GM23248 (cell line): ENCODE measurements around the gene TEX261. TPM values are rescaled to one million over a fixed set of nuclear protein-coding genes. Genes with fewer than 3 reads are reported as not detected.

Experiments
- DNase-seq: peaks from one replicate; pipeline ENCODE4 v3.0.0-alpha.2; 2015
- H2AFZ ChIP-seq: fragments of 200-600 bp; sonication (generic); 2 replicates; pipeline ENCODE4 v1.6.1; 2016; ENCODE audit warnings: antibody characterized with exemption
- H3F3A ChIP-seq: fragments of 200-600 bp; sonication (generic); 2 replicates; pipeline ENCODE4 v1.6.1; 2016; ENCODE audit warnings: mild to moderate bottlenecking, antibody characterized with exemption, mixed run types; ENCODE audit not compliant: insufficient read depth
- H3K27ac ChIP-seq: fragments of 200-600 bp; sonication (generic); 2 replicates; pipeline ENCODE4 v1.5.1; 2016; ENCODE audit warnings: mild to moderate bottlenecking
- H3K27me3 ChIP-seq: fragments of 200-600 bp; sonication (generic); replicated peaks from 2 replicates; pipeline ENCODE4 v1.6.1; 2016; ENCODE audit warnings: mild to moderate bottlenecking; ENCODE audit not compliant: insufficient read depth
- H3K36me3 ChIP-seq: fragments of 200-600 bp; sonication (generic); 2 replicates; pipeline ENCODE4 v1.6.1; 2016; ENCODE audit warnings: low read depth, mild to moderate bottlenecking
- H3K4me1 ChIP-seq: fragments of 200-600 bp; sonication (generic); 2 replicates; pipeline ENCODE4 v1.6.1; 2016; ENCODE audit warnings: mild to moderate bottlenecking; ENCODE audit not compliant: insufficient read depth
- H3K4me2 ChIP-seq: fragments of 200-600 bp; sonication (generic); one replicate; pipeline ENCODE4 v1.6.1; 2016; ENCODE audit warnings: mild to moderate bottlenecking; ENCODE audit not compliant: unreplicated experiment
- H3K4me3 ChIP-seq: fragments of 200-600 bp; sonication (generic); 2 replicates; pipeline ENCODE4 v1.5.1; 2016; ENCODE audit warnings: mild to moderate bottlenecking
- H3K79me2 ChIP-seq: fragments of 200-600 bp; sonication (generic); 2 replicates; pipeline ENCODE4 v1.6.1; 2016; ENCODE audit warnings: mild to moderate bottlenecking; ENCODE audit not compliant: insufficient read depth
- H3K9ac ChIP-seq: fragments of 200-600 bp; sonication (generic); 2 replicates; pipeline ENCODE4 v1.6.1; 2016; ENCODE audit warnings: mild to moderate bottlenecking
- H3K9me2 ChIP-seq: fragments of 200-600 bp; sonication (generic); 2 replicates; pipeline ENCODE4 v1.6.1; 2016; ENCODE audit warnings: mixed run types, mild to moderate bottlenecking, moderate library complexity; ENCODE audit not compliant: insufficient read depth
- H3K9me3 ChIP-seq: fragments of 200-600 bp; sonication (generic); one replicate; pipeline ENCODE4 v1.6.1; 2017; ENCODE audit warnings: low read depth
- H4K20me1 ChIP-seq: fragments of 200-600 bp; sonication (generic); 2 replicates; pipeline ENCODE4 v1.6.0; 2016; ENCODE audit not compliant: insufficient read depth
- EZH2 ChIP-seq: fragments of 200-600 bp; sonication (generic); IDR thresholded peaks from 2 replicates; pipeline ENCODE4 v1.6.1; 2018; ENCODE audit warnings: antibody characterized with exemption, mild to moderate bottlenecking; ENCODE audit not compliant: insufficient read depth, poor library complexity, severe bottlenecking
- EZH2phosphoT487 ChIP-seq: fragments of 200-600 bp; sonication (generic); IDR thresholded peaks from 2 replicates; pipeline ENCODE4 v1.6.1; 2018; ENCODE audit warnings: antibody characterized with exemption, moderate library complexity, mild to moderate bottlenecking, low read depth; ENCODE audit not compliant: insufficient read depth
- WGBS, 2 experiments: methylation state at CpG; one replicate each; pipeline ENCODE4 v1.1.6; 2015 to 2017; ENCODE audit warnings: low lambda C conversion rate in 2 of 2, low coverage in 1 of 2; ENCODE audit errors: missing lambda C conversion rate in 2 of 2; 5-methylcytosine and 5-hydroxymethylcytosine counted together
- in situ Hi-C: fragments of 300-500 bp; cut with MboI; formaldehyde crosslinking; loops from 2 replicates; pipeline ENCODE4 v1.15.0; 2020
- polyA plus RNA-seq: library from polyadenylated mRNA; unstranded; fragments of >200 nt; fragmentation: Nextera tagmentation; extraction: Ambion mirVana; gene quantifications from 2 replicates; pipeline ENCODE4 v1.2.1, GENCODE V29; 2016
- total RNA-seq: library from RNA; depleted of rRNA; stranded (reverse); fragments of >200 nt; shearing (Covaris generic); gene quantifications from 2 replicates; pipeline ENCODE4 v1.2.3, GENCODE V29; 2014

TEX261 gene
- total and polyA plus RNA-seq, 2 experiments from 2014 or later, result 54.1 to 64.1 TPM

- Histone ChIP-seq H3K79me2 (no peaks in the 10 kb centered on the region), H3K4me2 (no peak overlapping the region), H3K27me3 (peaks cover 21% of the 10 kb centered on the region; the same call in 1 of the 2 replicates), H2AFZ (no peak overlapping the region), H3K9ac (no peak overlapping the region), H3K9me2 (no peaks in the 10 kb centered on the region), H3K36me3 (no peaks in the 10 kb centered on the region), H3F3A (no peaks in the 10 kb centered on the region), H3K4me1 (no peaks in the 10 kb centered on the region), H3K9me3 (no peaks in the 10 kb centered on the region), H4K20me1 (no peaks in the 10 kb centered on the region), H3K27ac (no peak overlapping the region), H3K4me3 (no peak overlapping the region)
- DNase-seq, result no peak
- in situ Hi-C loops, result loop anchor here (25.0 kb wide), 1 partner anchor 650 kb away; the partner anchor contains the start of gene FAM136A
- TF ChIP-seq EZH2phosphoT487 (no peak), EZH2 (no peak)
- 47 to 52% methylated on average over 11 to 12 of the region's 12 CpGs for WGBS, 2 experiments
Measured at GRCh38 chr2:70962211-70962884, 32.3 kb downstream of the TEX261 start.

GRCh38 chr2:70961648-70961994 is 33.1 kb downstream of the TEX261 start:
- no peaks in the 10 kb centered on the region for H3K79me2 ChIP-seq
- no peaks in the 10 kb centered on the region for H3F3A ChIP-seq
- no peak for DNase-seq
- no peak overlapping the region for H3K4me3 ChIP-seq
- no peak overlapping the region for H2AFZ ChIP-seq
- no peak overlapping the region for H3K9ac ChIP-seq
- no peaks in the 10 kb centered on the region for H3K4me1 ChIP-seq
- no peaks in the 10 kb centered on the region for H4K20me1 ChIP-seq
- in situ Hi-C loops, result loop anchor here (25.0 kb wide), 1 partner anchor 649 kb away; the partner anchor contains the start of gene FAM136A
- WGBS, 2 experiments, result 45 to 51% methylated on average over 4 of the region's 4 CpGs
- no peak overlapping the region for H3K4me2 ChIP-seq
- TF ChIP-seq EZH2 (no peak), EZH2phosphoT487 (no peak)
- H3K27ac ChIP-seq, result no peak overlapping the region
- H3K27me3 ChIP-seq, result peaks cover 23% of the 10 kb centered on the region; the same call in 1 of the 2 replicates
- no peaks in the 10 kb centered on the region for H3K9me2 ChIP-seq
- no peaks in the 10 kb centered on the region for H3K9me3 ChIP-seq
- no peaks in the 10 kb centered on the region for H3K36me3 ChIP-seq

GRCh38 chr2:70960833-70961647 is 33.6 kb downstream of the TEX261 start:
- no peaks in the 10 kb centered on the region for H3K79me2 ChIP-seq
- H2AFZ ChIP-seq, result no peak overlapping the region
- no peak overlapping the region for H3K4me3 ChIP-seq
- DNase-seq, result no peak
- H3K9me3 ChIP-seq, result no peaks in the 10 kb centered on the region
- no peaks in the 10 kb centered on the region for H3K9me2 ChIP-seq
- H3K27me3 ChIP-seq, result peaks cover 29% of the 10 kb centered on the region; the same call in 1 of the 2 replicates
- no peak overlapping the region for H3K27ac ChIP-seq
- no peaks in the 10 kb centered on the region for H4K20me1 ChIP-seq
- H3K4me2 ChIP-seq, result no peak overlapping the region
- H3F3A ChIP-seq, result no peaks in the 10 kb centered on the region
- H3K9ac ChIP-seq, result no peak overlapping the region
- no peaks in the 10 kb centered on the region for H3K4me1 ChIP-seq
- H3K36me3 ChIP-seq, result no peaks in the 10 kb centered on the region
- in situ Hi-C loops, result loop anchor here (25.0 kb wide), 1 partner anchor 649 kb away; the partner anchor contains the start of gene FAM136A
- 70 to 78% methylated on average over 14 of the region's 14 CpGs for WGBS, 2 experiments
- TF ChIP-seq EZH2phosphoT487 (no peak), EZH2 (no peak)
